OCI-LY1 (cell line): ENCODE data around the gene CS.

ENCODE experiments used
- H2AFZ ChIP-seq: fragments of 200-600 bp; sonication (generic), shearing (Covaris generic); 2 replicates; pipeline ENCODE4 v1.6.0; 2014; ENCODE audit warnings: antibody characterized with exemption, mild to moderate bottlenecking, low read length
- H3F3A ChIP-seq: fragments of 200-600 bp; sonication (generic), shearing (Covaris generic); 2 replicates; pipeline ENCODE4 v1.6.0; 2014; ENCODE audit warnings: mild to moderate bottlenecking, antibody characterized with exemption, low read length, moderate library complexity; ENCODE audit not compliant: insufficient read depth
- H3K27ac ChIP-seq: fragments of 200-600 bp; sonication (generic); 2 replicates; pipeline ENCODE4 v1.5.1; 2014; ENCODE audit warnings: low read length, mixed run types, mild to moderate bottlenecking, low read depth; ENCODE audit not compliant: poor library complexity, severe bottlenecking
- H3K27me3 ChIP-seq: fragments of 200-600 bp; sonication (generic); 2 replicates; pipeline ENCODE4 v1.6.0; 2014; ENCODE audit warnings: antibody characterized with exemption, mild to moderate bottlenecking, low read length, moderate library complexity; ENCODE audit not compliant: insufficient read depth
- H3K36me3 ChIP-seq: fragments of 200-600 bp; sonication (generic); 2 replicates; pipeline ENCODE4 v1.6.1; 2014; ENCODE audit warnings: mild to moderate bottlenecking, antibody characterized with exemption, low read length, moderate library complexity, mixed read lengths; ENCODE audit not compliant: insufficient read depth
- H3K4me1 ChIP-seq: fragments of 200-600 bp; sonication (generic); 2 replicates; pipeline ENCODE4 v1.5.1; 2014; ENCODE audit warnings: mild to moderate bottlenecking, low read length, moderate library complexity; ENCODE audit not compliant: insufficient read depth, severe bottlenecking
- H3K4me2 ChIP-seq: fragments of 200-600 bp; sonication (generic), shearing (Covaris generic); 2 replicates; pipeline ENCODE4 v1.6.1; 2014; ENCODE audit warnings: low read length
- H3K4me3 ChIP-seq: fragments of 200-600 bp; sonication (generic); 2 replicates; pipeline ENCODE4 v1.5.1; 2014; ENCODE audit warnings: low read length, low read depth, mild to moderate bottlenecking, mixed read lengths; ENCODE audit not compliant: poor library complexity, severe bottlenecking
- H3K79me2 ChIP-seq: fragments of 200-600 bp; shearing (Covaris generic); 2 replicates; pipeline ENCODE4 v1.6.1; 2016; ENCODE audit warnings: mixed run types, low read length, mixed read lengths; ENCODE audit not compliant: insufficient read depth
- H3K9ac ChIP-seq: fragments of 200-600 bp; sonication (generic), shearing (Covaris generic); 2 replicates; pipeline ENCODE4 v1.6.1; 2014; ENCODE audit warnings: mild to moderate bottlenecking, low read length, mixed read lengths
- H3K9me2 ChIP-seq: fragments of 200-600 bp; sonication (generic), shearing (Covaris generic); 2 replicates; pipeline ENCODE4 v1.6.1; 2014; ENCODE audit warnings: low read depth, mild to moderate bottlenecking, low read length, mixed read lengths
- H3K9me3 ChIP-seq: fragments of 200-600 bp; shearing (Covaris generic); 2 replicates; pipeline ENCODE4 v1.6.1; 2014; ENCODE audit warnings: low read length, mixed read lengths
- H4K20me1 ChIP-seq: fragments of 200-600 bp; sonication (generic), shearing (Covaris generic); 2 replicates; pipeline ENCODE4 v1.6.0; 2016; ENCODE audit warnings: mild to moderate bottlenecking, low read length; ENCODE audit not compliant: insufficient read depth
- EZH2 ChIP-seq: fragments of 200-600 bp; sonication (generic), shearing (Covaris generic); IDR thresholded peaks from 2 replicates; pipeline ENCODE4 v1.8.0; 2017; ENCODE audit warnings: borderline replicate concordance, mixed run types, mild to moderate bottlenecking, antibody characterized with exemption, low read length, moderate library complexity, mixed read lengths
- TF ChIP-seq, protein P1 (sequence below): fragments of 200-600 bp; sonication (generic), shearing (Covaris generic); IDR thresholded peaks from 2 replicates; pipeline ENCODE4 v1.5.1; 2017; ENCODE audit warnings: mild to moderate bottlenecking, antibody characterized with exemption, low read length, moderate library complexity, mixed read lengths

Gene CS

GRCh38 chr12:56282579-56282978, 17.6 kb downstream of the CS start:
- no peaks in the 10 kb centered on the region for H4K20me1 ChIP-seq
- H3K36me3 ChIP-seq = peaks cover 90% of the 10 kb centered on the region
- no peak for TF ChIP-seq EZH2
- TF ChIP-seq, protein P1, sequence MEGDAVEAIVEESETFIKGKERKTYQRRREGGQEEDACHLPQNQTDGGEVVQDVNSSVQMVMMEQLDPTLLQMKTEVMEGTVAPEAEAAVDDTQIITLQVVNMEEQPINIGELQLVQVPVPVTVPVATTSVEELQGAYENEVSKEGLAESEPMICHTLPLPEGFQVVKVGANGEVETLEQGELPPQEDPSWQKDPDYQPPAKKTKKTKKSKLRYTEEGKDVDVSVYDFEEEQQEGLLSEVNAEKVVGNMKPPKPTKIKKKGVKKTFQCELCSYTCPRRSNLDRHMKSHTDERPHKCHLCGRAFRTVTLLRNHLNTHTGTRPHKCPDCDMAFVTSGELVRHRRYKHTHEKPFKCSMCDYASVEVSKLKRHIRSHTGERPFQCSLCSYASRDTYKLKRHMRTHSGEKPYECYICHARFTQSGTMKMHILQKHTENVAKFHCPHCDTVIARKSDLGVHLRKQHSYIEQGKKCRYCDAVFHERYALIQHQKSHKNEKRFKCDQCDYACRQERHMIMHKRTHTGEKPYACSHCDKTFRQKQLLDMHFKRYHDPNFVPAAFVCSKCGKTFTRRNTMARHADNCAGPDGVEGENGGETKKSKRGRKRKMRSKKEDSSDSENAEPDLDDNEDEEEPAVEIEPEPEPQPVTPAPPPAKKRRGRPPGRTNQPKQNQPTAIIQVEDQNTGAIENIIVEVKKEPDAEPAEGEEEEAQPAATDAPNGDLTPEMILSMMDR = no peak

GRCh38 chr12:56282030-56282429, 18.1 kb downstream of the CS start:
- Histone ChIP-seq H4K20me1 (no peaks in the 10 kb centered on the region), H3K4me3 (no peak overlapping the region), H3K27me3 (no peaks in the 10 kb centered on the region), H3K79me2 (no peaks in the 10 kb centered on the region), H3K27ac (no peak overlapping the region), H3K36me3 (peaks cover 91% of the 10 kb centered on the region), H2AFZ (no peak overlapping the region), H3K9ac (no peak overlapping the region), H3K9me3 (no peaks in the 10 kb centered on the region), H3K4me1 (no peaks in the 10 kb centered on the region), H3K9me2 (no peaks in the 10 kb centered on the region), H3F3A (no peaks in the 10 kb centered on the region), H3K4me2 (no peak overlapping the region)
- no peak for TF ChIP-seq EZH2
- TF ChIP-seq, protein P1 = no peak

More at GRCh38 chr12:56282579-56282978, 17.6 kb downstream of the CS start:
- Histone ChIP-seq H3K4me1 (no peaks in the 10 kb centered on the region), H3F3A (no peaks in the 10 kb centered on the region), H3K79me2 (no peaks in the 10 kb centered on the region), H3K9me3 (no peaks in the 10 kb centered on the region), H3K4me3 (no peak overlapping the region), H3K27me3 (no peaks in the 10 kb centered on the region), H3K4me2 (no peak overlapping the region), H3K27ac (no peak overlapping the region), H3K9ac (no peak overlapping the region), H3K9me2 (no peaks in the 10 kb centered on the region), H2AFZ (no peak overlapping the region)

DNA sequence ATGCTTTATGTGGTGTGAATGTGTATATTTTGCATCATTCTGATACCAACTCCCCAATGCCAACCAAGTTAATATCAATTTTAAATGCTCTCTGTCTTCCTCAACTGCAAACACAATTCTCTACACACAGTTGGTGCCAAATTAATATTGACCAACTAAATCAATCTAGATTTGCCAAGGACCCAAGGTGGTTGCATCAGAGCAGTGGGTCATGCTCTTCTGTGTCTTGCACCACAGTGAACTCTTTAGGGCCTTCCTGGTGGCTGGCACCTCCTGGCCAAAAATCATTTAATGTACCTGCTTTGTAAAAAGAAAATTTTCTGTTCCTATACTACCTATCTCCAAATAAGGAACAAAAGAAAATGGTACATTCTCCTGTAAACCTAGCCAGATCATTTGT, 19.3 kb downstream of the CS start:
- Histone ChIP-seq H3F3A (no peaks in the 10 kb centered on the region), H3K4me3 (no peak overlapping the region), H3K36me3 (peaks cover 93% of the 10 kb centered on the region), H3K9ac (no peak overlapping the region), H4K20me1 (no peaks in the 10 kb centered on the region), H3K27me3 (no peaks in the 10 kb centered on the region), H3K4me2 (no peak overlapping the region), H3K4me1 (no peaks in the 10 kb centered on the region), H3K79me2 (no peaks in the 10 kb centered on the region), H3K9me3 (no peaks in the 10 kb centered on the region), H2AFZ (no peak overlapping the region), H3K27ac (no peak overlapping the region), H3K9me2 (no peaks in the 10 kb centered on the region)
- no peak for TF ChIP-seq EZH2
- TF ChIP-seq, protein P1 = no peak
